DND-41 (cell line): ENCODE results near the gene TGM5.

Experiments used
- ATAC-seq: fragments of 200-7000 bp; cut with Tn5 transposase; 3 replicates; pipeline ENCODE4 v1.9.1; 2021; ENCODE audit warnings: low read depth; ENCODE audit not compliant: insufficient read depth
- DNase-seq: peaks from one replicate; pipeline ENCODE4 v3.0.0-alpha.2; 2020
- H2AFZ ChIP-seq: 2 replicates; pipeline ENCODE4 v1.6.0; 2012; ENCODE audit warnings: low read depth, low read length
- H3K27ac ChIP-seq: 2 replicates; pipeline ENCODE4 v1.5.1; 2012; ENCODE audit warnings: low read length, inconsistent platforms
- H3K27me3 ChIP-seq: fragments of 200-600 bp; sonication (generic); 2 replicates; pipeline ENCODE4 v1.6.0; 2012; ENCODE audit warnings: low read length, mild to moderate bottlenecking, inconsistent platforms; ENCODE audit not compliant: insufficient read depth, poor library complexity
- H3K36me3 ChIP-seq: 2 replicates; pipeline ENCODE4 v1.5.1; 2012; ENCODE audit warnings: low read length, inconsistent platforms; ENCODE audit not compliant: insufficient read depth
- H3K4me1 ChIP-seq: 2 replicates; pipeline ENCODE4 v1.5.1; 2012; ENCODE audit warnings: mild to moderate bottlenecking, low read length; ENCODE audit not compliant: insufficient read depth
- H3K4me2 ChIP-seq: 2 replicates; pipeline ENCODE4 v1.6.0; 2012; ENCODE audit warnings: mild to moderate bottlenecking, moderate library complexity, low read length, inconsistent platforms; ENCODE audit not compliant: insufficient read depth
- H3K4me3 ChIP-seq, 2 experiments: fragments of 200-600 bp in 1 of 2; shearing (Covaris generic) in 1 of 2; 2 replicates each; pipeline ENCODE4 v1.5.1; 2012 to 2016; ENCODE audit warnings: inconsistent platforms in 2 of 2, low read length in 2 of 2, mild to moderate bottlenecking in 2 of 2, low read depth in 1 of 2, moderate library complexity in 1 of 2
- H3K79me2 ChIP-seq: 2 replicates; pipeline ENCODE4 v1.6.0; 2012; ENCODE audit warnings: low read length, inconsistent platforms; ENCODE audit not compliant: insufficient read depth
- H3K9ac ChIP-seq: 2 replicates; pipeline ENCODE4 v1.6.0; 2012; ENCODE audit warnings: low read depth, mild to moderate bottlenecking, inconsistent platforms, low read length, moderate library complexity
- H3K9me3 ChIP-seq: 2 replicates; pipeline ENCODE4 v1.5.1; 2012; ENCODE audit warnings: low read length, moderate library complexity, mild to moderate bottlenecking, inconsistent platforms; ENCODE audit not compliant: insufficient read depth, severe bottlenecking
- H4K20me1 ChIP-seq: 2 replicates; pipeline ENCODE4 v1.6.0; 2012; ENCODE audit warnings: low read length; ENCODE audit not compliant: insufficient read depth
- CTCF ChIP-seq: IDR thresholded peaks from 2 replicates; pipeline ENCODE4 v1.5.1; 2012; ENCODE audit warnings: borderline replicate concordance, low read length, moderate library complexity, mild to moderate bottlenecking; ENCODE audit not compliant: poor library complexity, severe bottlenecking; ENCODE audit errors: extremely low read depth
- EZH2 ChIP-seq: IDR thresholded peaks from 3 replicates; pipeline ENCODE4 v1.6.1; 2012; ENCODE audit warnings: borderline replicate concordance, low read depth, mild to moderate bottlenecking, moderate library complexity, low read length, inconsistent platforms; ENCODE audit not compliant: severe bottlenecking

Gene TGM5

GRCh38 chr15:43251871-43252250 is 14.9 kb downstream of the TGM5 start:
- ATAC-seq (no peak), DNase-seq (no peak)
- Histone ChIP-seq H3K4me3 (no peak overlapping the region), H3K36me3 (no peaks in the 10 kb centered on the region), H4K20me1 (no peaks in the 10 kb centered on the region), H3K9ac (no peak overlapping the region), H3K4me2 (no peak overlapping the region), H3K79me2 (no peaks in the 10 kb centered on the region), H2AFZ (no peak overlapping the region), H3K9me3 (no peaks in the 10 kb centered on the region), H3K27me3 (no peaks in the 10 kb centered on the region), H3K4me1 (no peaks in the 10 kb centered on the region), H3K27ac (no peak overlapping the region)
- TF ChIP-seq CTCF (no peak), EZH2 (no peak)

- TF ChIP-seq EZH2: no peak
- no peak for TF ChIP-seq CTCF
- Histone ChIP-seq H2AFZ (no peak overlapping the region), H3K27me3 (peaks cover 3% of the 10 kb centered on the region), H3K4me1 (no peaks in the 10 kb centered on the region), H3K4me3 (no peak overlapping the region), H3K27ac (no peak overlapping the region), H3K36me3 (no peaks in the 10 kb centered on the region), H4K20me1 (no peaks in the 10 kb centered on the region), H3K4me2 (no peak overlapping the region), H3K79me2 (no peaks in the 10 kb centered on the region), H3K9me3 (no peaks in the 10 kb centered on the region), H3K9ac (no peak overlapping the region)
- DNase-seq: no peak
- ATAC-seq: no peak
Observed at GRCh38 chr15:43251185-43251870, 15.4 kb downstream of the TGM5 start.

- Histone ChIP-seq H3K79me2 (no peaks in the 10 kb centered on the region), H4K20me1 (no peaks in the 10 kb centered on the region), H3K4me1 (no peaks in the 10 kb centered on the region), H3K4me2 (no peak overlapping the region), H3K4me3 (no peak overlapping the region), H3K36me3 (no peaks in the 10 kb centered on the region), H3K27me3 (peaks cover 8% of the 10 kb centered on the region), H3K9ac (no peak overlapping the region), H3K9me3 (no peaks in the 10 kb centered on the region), H3K27ac (no peak overlapping the region), H2AFZ (no peak overlapping the region)
- ATAC-seq (no peak), DNase-seq (no peak)
- no peak for TF ChIP-seq CTCF
- no peak for TF ChIP-seq EZH2
Observed at GRCh38 chr15:43250785-43251184, 15.9 kb downstream of the TGM5 start.
